Epidermal melanocyte (primary cell): ENCODE results near the gene CLIP3.

Source experiments
- DNase-seq: peaks from one replicate; pipeline ENCODE4 v3.0.0; 2011; ENCODE audit warnings: low spot score; ENCODE audit not compliant: insufficient read length

Gene CLIP3

DNA sequence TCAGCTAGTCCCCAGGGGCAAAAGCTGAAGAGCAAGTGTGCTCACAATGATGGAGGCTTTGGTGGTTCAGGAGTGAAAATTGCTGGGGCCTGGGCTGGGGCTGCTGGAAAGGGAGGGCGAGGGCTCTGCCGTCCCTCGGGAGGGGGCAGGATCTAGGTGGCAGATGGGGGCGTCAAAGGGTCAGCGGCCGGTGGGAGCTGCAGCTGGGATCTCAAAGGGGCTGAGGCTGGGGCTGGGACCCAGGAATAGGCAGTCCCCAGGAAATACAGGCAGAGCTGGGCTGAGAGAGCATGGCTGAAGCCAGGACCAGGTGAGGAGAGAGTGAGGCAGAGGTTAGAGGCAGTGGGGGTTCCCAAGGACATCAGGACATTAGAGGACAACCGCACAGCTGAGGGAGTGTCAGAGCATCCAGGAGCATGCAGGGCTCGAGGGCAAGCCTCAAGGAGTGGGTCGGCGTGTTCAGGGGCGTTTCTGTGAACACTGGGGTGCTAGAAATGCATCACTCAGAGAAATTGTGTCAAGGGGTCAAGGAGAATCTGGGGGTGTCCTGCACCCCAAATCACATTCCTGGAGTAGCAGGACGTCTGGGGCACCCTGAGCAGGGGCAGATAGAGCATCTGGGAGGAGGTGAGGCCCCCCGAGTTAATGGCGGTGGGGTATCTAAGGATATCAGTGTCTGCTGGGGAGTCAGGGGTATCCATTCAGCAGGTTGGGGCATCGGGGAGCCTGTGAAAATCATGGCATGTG is 22.9 kb downstream of the CLIP3 start:
- DNase-seq: no peak

DNA sequence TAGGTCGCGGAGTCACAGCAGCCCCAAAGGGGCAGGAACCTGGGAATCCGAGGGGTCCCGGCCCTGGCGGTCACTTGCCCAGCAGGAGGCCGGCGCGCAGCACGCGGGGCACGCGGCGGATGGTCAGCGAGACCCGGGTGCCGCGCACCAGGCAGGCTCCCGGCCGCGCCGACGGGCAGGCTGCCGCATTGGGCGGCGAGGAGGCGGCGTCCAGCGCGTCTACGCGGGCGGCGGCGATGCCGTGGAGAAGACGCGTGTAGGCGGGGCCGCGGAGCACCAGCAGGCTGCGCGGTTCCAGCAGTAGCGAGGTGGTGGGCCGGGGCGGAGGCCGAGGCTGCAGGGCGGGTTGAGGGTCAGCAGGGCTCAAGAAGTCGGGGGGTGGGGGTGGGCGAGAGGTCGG is 23.5 kb downstream of the CLIP3 start:
- no peak for DNase-seq

DNA sequence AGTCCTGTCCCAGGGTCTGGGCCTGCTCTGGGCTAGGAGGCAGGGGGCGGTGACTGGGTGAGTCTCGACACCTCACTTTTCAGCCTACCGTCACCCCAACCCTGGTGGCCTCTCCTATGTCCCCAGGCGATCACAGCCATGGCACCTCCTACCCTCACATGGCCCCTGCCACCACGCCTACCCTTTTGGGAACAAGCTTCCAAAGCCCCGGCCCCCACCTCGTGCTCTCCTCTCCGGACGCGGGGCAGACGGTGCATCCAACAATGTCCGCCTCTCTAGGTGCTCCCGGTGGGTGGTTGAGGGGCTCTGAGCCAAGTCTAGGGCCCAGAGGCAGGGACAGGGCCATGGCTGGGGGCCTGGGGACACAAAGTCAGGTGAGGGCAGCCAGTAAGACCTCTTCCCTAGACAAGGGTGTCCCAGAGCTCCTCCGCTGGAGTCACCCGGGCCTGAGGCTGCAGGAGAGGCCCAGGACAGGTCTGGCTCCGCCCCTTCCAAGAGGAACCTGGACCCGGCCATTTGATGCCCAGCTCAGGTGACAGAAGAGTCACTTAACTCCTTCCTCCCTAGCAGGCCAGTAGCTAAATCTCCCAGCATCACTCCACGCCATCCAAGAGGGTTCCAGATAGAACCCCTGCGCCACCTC is 24.2 kb downstream of the CLIP3 start, which contains the start of gene SYNE4:
Gene SYNE4, minus strand, starts transcription at position 478 of the 643 bp plus-strand sequence. Its CDS starts 132 bp downstream, at position 346.
- DNase-seq: no peak

DNA sequence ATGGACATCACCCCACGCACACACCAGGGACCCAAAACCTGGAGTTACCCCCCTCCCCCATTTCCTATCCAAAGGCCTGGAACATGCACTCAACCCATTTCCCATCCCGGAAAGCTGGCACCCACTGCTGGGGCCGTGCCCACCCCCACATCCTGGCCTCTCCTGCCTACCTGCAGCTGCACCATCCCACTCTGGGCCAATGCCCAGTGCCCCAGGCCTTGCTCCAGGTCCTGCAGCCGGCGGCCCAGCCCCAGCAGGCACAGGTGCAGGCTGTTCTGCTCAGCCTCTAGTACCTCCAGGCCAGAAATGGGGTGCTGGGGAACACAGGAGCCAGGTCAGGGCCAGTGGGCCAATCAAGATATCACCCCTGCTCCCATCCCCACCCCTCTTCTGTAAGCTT is 25.7 kb downstream of the CLIP3 start:
- DNase-seq: no peak

DNA sequence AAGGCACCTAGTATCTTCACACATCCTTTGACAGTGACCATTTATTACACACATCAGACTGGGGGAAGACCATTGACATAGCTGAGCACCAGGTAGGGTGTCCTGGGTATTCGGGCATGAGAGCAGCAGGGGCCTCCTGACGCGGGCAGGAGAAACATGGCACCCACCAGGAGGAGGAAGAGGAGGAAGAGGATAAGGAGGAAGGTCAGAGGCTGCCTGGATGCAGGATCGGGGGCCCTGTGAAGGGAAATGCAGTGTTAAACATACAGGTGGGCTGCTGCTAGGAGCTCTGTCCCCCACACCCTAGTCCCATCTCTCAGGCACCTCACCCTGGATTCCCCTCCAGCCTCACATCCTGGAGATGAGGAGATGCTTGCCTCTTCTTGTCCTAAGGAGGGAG is 29.4 kb downstream of the CLIP3 start:
- DNase-seq: no peak

DNA sequence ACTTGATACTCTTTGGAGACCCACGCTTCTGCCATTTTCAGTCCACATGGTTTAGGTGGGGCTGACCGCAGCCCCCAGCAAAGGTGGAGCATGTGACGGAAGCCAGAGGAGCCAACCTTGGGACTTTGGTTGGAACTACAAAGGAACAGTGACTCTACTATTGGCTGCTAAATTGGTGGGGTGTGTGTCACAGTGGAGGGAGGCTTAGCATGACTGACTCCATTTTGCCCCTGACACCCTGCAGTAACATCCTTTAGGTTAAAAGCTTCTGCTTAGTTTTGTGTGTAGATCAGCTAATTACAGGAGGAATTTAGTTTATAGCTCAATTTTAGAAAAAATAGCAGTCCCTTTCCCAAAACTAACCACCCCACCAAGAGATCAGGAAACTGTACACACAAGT is 31.1 kb downstream of the CLIP3 start:
- no peak for DNase-seq

DNA sequence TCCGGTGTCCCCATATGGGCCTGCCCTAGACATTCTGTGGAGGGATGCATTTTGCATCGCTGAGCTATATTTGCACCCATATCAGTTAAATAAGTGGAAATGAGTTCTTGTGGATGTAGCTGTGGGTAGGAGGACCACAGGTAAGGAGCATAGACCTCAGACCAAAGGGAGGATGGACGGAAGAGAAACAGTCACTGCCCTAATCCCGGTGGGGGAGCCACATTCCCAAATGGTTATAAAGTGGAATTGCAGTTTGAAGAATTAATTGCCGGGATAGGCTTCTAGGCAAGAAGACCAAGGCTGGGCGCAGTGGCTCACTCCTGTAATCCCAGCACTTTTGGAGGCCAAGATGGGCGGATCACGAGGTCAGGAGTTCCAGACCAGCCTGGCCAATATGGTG is 35.9 kb downstream of the CLIP3 start:
- peak; percentile 16 for DNase-seq

DNA sequence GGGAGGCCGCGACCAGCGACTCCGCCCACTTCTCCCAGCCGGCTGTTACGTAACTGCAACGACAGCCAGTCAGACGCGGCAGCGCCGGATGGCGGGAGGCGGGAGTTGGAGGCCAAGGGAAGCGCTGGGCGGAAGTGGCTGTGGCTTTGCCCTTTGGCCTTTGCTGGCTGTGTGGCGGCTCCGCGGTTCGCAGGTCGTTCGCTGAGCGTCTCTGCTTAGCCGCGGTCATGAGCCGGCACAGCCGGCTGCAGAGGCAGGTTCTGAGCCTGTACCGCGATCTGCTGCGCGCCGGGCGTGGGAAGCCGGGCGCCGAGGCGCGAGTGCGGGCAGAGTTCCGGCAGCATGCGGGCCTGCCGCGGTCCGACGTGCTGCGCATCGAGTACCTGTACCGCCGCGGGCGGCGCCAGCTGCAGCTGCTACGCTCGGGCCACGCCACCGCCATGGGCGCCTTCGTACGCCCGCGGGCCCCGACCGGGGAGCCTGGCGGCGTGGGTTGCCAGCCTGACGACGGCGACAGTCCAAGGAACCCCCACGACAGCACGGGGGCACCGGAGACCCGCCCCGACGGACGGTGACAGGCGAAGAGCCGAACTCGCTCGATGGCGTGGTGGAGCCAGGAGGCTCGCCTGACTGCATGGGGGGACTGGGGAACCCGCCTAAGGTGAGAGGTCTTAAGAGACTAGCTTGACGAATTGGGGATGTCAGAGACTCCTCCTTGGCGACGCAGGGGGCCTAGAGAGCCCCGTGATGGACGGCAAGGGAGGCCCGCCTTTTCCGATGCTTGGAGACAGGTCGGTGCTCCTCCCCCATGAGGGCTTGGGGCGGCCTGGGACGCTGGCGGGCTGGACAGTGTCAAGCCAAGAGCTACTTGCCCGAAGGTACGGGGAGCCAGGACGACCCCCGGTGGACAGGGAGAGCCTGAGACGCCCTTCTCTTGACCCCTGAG is 37.4 kb downstream of the CLIP3 start, which contains the start of gene SDHAF1:
Gene SDHAF1, plus strand, starts transcription at position 141 of the 946 bp plus-strand sequence. Its CDS starts 87 bp downstream, at position 228.
- peak; percentile 99 for DNase-seq

DNA sequence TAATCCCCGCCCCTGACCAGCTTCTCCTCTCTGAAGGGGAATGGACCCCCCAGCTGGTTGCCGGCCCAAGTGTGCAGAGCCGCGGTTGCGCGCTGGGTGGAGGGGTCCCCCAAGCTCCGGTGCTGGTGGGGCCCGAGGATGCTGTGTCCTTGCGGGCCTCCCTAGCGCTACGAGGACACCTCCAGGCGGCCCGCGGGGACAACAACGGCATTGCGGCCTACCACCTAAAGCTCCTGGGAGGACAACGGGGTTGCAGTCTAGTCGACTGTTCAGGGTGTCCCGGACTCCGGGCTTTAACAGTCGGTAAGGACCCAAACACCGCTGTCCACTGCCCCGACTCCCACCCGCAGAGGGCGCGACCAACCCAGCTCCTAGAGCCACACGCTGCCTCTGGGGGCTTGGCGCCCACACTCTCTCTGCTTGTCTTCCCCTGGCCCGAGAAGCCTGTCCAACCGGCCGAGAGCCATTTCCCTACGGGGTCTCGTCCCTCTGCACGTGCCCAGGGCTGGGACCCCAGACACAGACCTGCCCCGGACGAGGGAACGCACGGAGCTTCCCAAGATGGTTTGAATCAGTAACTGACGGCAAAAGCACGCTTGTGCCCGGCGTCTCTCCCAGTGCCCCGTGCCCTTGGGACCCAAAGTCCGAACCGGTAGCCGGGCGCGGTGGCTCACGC is 38.6 kb downstream of the CLIP3 start:
- DNase-seq: peak; percentile 11

DNA sequence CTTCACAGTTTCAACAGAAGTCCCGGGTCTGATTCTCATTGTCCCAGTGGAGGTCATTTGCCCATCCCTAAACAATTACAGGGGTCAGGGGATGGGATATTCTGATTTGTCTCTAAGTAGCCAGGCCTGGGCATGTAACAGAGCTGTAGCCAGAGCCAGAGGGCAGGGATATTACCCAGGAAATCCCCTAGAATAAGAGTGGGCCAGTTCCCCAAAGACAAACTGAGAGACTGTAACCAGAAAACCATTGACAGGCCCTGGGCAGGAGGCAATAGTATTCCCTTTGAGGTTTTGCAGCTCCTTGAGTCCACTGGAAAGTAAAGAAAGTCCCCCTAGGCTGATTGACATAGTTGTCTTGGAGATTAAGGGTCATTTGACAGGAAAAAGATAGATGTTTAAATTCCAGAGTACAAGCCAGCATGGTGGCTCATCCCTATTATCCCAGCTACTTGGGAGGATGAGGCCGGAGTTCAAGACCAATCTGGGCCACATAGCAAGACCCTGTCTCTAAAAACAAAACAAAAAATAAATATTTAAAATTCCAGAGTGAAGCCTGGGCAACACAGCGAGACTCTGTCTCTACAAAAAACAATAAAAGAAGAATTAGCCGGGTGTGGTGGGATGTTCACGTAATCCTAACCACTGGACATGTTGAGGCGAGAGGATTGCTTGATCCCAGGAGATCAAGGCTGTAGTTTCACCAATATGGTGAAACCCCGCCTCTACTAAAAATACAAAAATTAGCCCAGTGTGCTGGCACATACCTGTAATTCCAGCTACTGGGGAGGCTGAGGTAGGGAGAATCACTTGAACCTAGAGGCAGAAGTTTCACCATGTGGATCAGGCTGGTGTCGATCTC is 39.5 kb downstream of the CLIP3 start:
- peak; percentile 8 for DNase-seq

DNA sequence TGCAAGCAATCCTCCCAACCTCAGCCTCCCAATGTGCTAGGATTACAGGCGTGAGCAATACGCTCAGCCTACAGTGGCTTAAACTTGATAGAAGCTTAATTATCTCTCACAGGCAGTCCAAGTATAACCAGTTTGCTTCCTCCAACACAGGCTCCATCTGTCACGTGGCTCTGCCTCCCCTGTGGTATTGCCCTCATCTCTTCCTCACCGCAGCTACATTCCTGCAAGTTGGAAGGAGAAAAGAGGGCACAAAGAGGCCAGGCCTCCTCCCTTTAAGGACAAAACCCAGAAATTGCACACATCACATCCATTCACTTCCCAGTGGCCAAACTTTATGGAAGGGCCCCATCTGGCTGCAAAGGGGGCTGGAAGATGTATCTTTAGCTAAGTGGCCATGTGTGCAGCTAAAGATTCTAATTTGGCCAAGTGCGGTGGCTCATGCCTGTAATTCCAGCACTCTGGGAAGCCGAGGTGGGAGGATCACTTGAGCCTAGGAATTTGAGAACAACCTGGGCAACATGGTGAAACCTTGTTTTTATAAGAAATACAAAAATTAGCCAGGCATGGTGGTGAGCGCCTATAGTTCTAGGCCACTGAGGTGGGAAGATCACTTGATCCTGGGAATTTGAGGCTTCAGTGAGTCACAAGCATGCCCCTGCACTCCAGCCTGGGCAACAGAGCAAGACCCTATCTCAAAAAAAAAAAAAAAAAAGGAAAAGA is 40.8 kb downstream of the CLIP3 start:
- DNase-seq: peak; percentile 14

DNA sequence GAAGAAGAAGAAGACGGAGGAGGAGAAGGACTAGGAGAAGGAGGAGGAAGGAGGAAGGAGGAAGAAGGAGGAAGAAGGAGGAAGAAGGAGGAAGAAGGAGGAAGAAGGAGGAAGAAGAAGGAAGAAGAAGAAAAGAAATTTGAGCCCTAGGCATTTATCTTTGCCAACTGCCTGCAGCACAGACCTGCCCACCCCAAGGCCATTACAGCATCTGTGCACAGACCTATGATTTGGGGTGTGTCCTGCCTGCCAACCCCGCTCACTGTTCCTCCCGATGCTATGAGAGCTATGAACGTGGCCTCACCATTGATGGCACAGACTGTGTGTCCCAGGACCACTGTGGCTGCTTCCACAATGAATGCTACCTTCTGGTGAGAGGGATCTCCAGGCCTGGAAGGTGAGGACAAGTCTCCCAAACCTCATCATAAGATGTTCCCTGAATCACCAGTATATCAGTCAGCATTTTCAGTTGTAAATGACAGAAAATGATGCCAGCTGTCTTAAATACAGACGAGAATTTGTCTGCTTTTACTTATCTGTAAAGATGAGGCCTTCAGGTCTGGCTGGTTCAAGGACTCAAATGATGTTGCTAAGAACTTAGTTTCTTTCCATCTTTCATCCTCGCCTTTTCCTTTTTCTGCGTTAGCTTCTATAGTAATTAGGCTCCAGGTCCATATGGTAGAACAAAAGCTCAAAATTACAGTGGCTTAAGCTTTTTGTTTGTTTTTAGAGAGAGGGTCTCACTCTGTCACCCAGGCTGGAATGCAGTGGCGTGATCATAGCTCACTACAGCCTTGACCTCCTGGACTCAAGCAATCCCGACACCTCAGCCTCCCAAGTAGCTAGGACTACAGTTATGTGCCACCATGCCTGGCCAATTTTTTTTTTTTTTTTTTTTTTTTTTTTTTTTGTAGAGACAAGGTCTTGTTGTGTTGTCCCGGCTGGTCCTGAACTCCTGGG is 41.6 kb downstream of the CLIP3 start:
- DNase-seq: no peak

DNA sequence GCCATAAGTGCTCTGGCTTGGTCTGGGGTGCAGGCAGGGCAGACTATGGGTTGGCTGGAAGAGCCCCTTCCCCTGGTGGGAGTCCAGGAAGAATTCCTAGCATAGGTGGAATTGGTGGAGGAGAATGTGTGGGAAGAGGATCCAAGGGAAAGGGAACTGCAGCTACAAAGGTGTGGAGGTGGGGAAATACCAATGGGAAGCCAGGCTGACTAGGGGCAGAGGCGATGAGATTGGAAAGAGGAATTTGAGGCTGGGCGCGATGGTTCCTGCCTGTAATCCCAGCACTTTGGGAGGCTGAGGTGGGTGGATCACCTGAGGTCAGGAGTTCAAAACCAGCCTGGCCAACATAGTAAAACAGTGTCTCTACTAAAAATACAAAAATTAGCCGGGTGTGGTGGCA is 42.5 kb downstream of the CLIP3 start:
- no peak for DNase-seq

DNA sequence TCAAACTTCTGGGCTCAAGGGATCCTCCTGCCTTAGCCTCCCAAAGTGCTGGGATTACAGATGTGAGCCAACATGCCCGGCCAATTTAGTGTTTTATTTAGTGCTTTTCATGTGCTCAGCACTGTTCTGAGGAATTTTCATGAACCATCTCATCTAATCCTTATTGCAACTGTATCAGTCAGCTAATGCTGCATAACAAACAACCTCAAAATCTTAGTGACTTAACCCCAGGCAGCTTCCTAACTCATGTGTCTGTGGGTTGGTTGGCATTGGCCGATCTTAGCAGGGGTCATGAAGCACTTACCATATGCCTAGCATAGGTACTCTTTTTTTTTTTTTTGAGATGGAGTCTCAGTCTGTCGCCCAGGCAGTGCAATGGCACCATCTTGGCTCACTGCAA is 43.8 kb downstream of the CLIP3 start:
- DNase-seq: no peak

DNA sequence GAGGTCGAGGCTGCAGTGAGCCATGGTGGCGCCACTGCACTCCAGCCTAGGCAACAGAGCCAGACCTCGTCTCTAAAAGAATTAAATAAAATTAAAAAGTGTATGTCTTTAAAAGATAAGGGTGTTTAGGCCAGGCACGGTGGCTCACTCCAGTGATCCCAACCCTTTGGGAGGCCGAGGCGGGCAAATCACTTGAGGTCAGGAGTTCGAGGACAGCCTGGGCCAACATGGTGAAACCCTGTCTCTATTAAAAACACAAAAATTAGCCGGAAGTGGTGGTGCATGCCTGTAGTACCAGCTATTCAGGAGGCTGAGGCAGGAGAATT is 45.1 kb downstream of the CLIP3 start:
- no peak for DNase-seq

DNA sequence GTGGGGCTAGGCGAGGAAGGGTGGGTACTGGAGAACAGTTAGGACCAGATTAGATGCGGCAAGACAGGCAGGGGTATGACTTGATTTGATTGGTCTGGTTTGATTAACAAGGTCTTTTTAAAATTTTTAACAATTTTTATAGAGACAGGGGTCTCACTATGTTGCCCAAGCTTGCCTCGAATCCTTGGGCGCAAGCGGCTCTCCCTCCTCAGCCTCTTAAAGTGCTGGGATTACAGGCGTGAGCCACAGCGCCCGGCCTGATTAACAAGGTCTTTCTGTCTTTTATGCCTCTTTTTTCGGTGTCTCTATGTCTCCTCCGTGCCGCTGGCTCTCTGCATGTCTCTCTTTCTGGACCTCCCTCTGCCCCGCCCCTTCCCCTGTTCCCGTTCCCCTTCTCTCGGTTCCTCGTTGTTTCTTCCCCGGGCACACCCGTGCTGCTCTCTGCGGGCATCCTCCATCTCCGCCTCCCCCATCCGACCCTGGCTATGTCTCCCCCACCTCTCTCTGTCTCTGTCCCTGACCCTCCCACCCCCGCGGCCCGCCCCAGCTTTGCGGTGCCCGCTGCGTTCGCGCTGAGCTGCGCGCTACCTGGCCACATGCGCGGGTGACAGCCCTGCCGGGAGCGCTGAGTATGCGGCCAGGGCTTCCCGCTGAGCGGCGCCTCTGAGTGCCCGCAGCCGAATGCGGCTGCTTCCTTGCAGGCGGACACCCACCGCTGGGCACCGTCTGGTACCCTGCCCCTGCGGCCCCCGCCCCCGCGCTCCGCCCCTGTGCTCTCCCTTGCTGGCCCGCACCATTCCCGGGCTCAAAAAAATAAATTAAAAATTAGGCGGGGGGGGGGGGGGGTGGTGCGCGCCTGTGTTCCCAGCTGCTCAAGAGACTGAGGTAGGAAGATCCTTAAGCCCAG is 45.8 kb downstream of the CLIP3 start:
- peak; percentile 25 for DNase-seq

DNA sequence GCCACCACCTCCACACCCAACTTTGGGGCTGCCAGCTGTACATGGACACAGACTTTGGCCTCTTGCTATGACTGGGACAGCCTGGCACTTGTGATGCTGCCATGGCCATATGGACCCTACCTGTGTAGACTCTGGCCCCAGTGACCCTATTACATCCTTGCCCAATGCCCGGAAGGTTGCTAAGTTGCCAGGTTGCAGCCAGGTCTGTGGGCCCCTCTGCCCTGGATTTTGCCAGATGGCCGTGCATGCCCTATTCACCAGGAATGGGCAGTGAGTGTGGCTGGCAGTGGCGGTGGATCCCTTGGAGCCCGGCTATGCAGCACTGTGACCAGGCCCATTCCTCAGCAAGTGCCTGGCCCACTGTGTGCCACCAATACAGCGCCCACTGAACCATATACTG is 46.6 kb downstream of the CLIP3 start:
- peak; percentile 5 for DNase-seq

DNA sequence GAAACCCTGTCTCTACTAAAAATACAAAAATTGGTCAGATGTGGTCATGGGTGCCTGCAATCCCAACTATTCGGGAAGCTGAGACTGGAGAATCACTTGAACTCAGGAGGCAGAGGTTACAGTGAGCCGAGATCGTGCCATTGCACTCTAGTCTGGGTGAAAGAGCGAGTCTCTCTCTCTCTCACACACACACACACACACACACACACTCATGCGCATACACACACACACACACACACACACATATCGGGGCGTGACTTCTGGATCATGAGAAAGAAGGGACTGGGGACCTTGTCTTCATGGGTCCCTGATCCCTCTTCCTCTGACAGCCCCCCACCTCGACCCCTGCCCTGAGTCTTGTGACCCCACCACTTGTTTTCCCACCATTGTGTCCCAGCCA is 49.5 kb downstream of the CLIP3 start:
- DNase-seq: no peak
